WTC11 (cell line): ENCODE results near the gene ASIC3. TPM values are rescaled to one million over a fixed set of nuclear protein-coding genes. Genes with fewer than 3 reads are reported as not detected.

ENCODE experiments used
- ATAC-seq: fragments of 200-7000 bp; cut with Tn5 transposase; 2 replicates; pipeline ENCODE4 v1.10.0; 2021; ENCODE audit warnings: mild to moderate bottlenecking, moderate library complexity
- CTCF ChIA-PET: fragments of 300-600 bp; sonication (Branson Sonifier 250); formaldehyde crosslinking; loops from one replicate; lab custom pipeline; 2021; ENCODE audit warnings: antibody characterized with exemption; lab: Charles Lee
- POLR2A ChIA-PET: fragments of 350-600 bp; sonication (Branson Sonifier 250); formaldehyde crosslinking; loops from one replicate; lab custom pipeline; 2021; ENCODE audit warnings: antibody characterized with exemption; lab: Charles Lee
- DNase-seq: peaks from one replicate; pipeline ENCODE4 v3.0.0; 2021; ENCODE audit warnings: low spot score
- H3K27ac Mint-ChIP-seq: 2 replicates; pipeline ENCODE4 v1.8.0; 2021; ENCODE audit warnings: mixed read lengths
- H3K27me3 Mint-ChIP-seq: 2 replicates; pipeline ENCODE4 v1.8.0; 2021; ENCODE audit warnings: low read depth, mild to moderate bottlenecking, moderate library complexity, mixed read lengths
- H3K36me3 Mint-ChIP-seq: 2 replicates; pipeline ENCODE4 v1.8.0; 2021; ENCODE audit warnings: mixed read lengths
- H3K4me1 Mint-ChIP-seq: 2 replicates; pipeline ENCODE4 v1.8.0; 2022; ENCODE audit warnings: mixed read lengths
- H3K4me3 Mint-ChIP-seq: 2 replicates; pipeline ENCODE4 v1.8.0; 2021; ENCODE audit warnings: mild to moderate bottlenecking, moderate library complexity, mixed read lengths
- H3K9me3 Mint-ChIP-seq: 2 replicates; pipeline ENCODE4 v1.8.0; 2021; ENCODE audit warnings: mixed read lengths
- ATF3 ChIP-seq: sonication (generic); formaldehyde crosslinking; conservative IDR thresholded peaks from 2 replicates; pipeline ENCODE4 v1.8.1; 2022; ENCODE audit warnings: mild to moderate bottlenecking, missing genetic modification reagents
- CREB1 ChIP-seq: sonication (generic); formaldehyde crosslinking; IDR thresholded peaks from 2 replicates; pipeline ENCODE4 v1.8.0; 2023; ENCODE audit warnings: mild to moderate bottlenecking, missing genetic modification reagents
- E2F4 ChIP-seq: sonication (generic); formaldehyde crosslinking; IDR thresholded peaks from 2 replicates; pipeline ENCODE4 v1.8.1; 2022; ENCODE audit warnings: low read depth, mild to moderate bottlenecking, moderate library complexity, missing genetic modification reagents, borderline replicate concordance
- MXD4 ChIP-seq: fragments of 250-450 bp; sonication (Bioruptor Pico); IDR thresholded peaks from 2 replicates; pipeline ENCODE4 v1.8.0; 2021; ENCODE audit warnings: mild to moderate bottlenecking, moderate library complexity, borderline replicate concordance
- PREB ChIP-seq: sonication (generic); formaldehyde crosslinking; IDR thresholded peaks from 2 replicates; pipeline ENCODE4 v1.8.1; 2022; ENCODE audit warnings: mild to moderate bottlenecking, missing genetic modification reagents, moderate library complexity, borderline replicate concordance
- RELA ChIP-seq: sonication (generic); formaldehyde crosslinking; IDR thresholded peaks from 2 replicates; pipeline ENCODE4 v1.8.1; 2022; ENCODE audit warnings: missing genetic modification reagents, mild to moderate bottlenecking, borderline replicate concordance
- SOX15 ChIP-seq: fragments of 250-450 bp; sonication (Bioruptor Pico); IDR thresholded peaks from 2 replicates; pipeline ENCODE4 v1.9.0; 2021; ENCODE audit warnings: mild to moderate bottlenecking
- TEAD1 ChIP-seq: sonication (generic); formaldehyde crosslinking; IDR thresholded peaks from 2 replicates; pipeline ENCODE4 v1.8.0; 2022; ENCODE audit warnings: mild to moderate bottlenecking, missing genetic modification reagents
- ZMAT4 ChIP-seq: fragments of 250-450 bp; sonication (Bioruptor Pico); IDR thresholded peaks from 2 replicates; pipeline ENCODE4 v1.9.0; 2021; ENCODE audit warnings: mild to moderate bottlenecking
- ZNF317 ChIP-seq: sonication (generic); formaldehyde crosslinking; IDR thresholded peaks from 2 replicates; pipeline ENCODE4 v1.8.1; 2023; ENCODE audit warnings: low read depth, mild to moderate bottlenecking, moderate library complexity, missing genetic modification reagents, borderline replicate concordance
- total RNA-seq: library from RNA; stranded (reverse); gene quantifications from 3 replicates; pipeline ENCODE4 v1.2.3, GENCODE V29; 2021
- TF ChIP-seq, protein P1 (sequence below): sonication (generic); formaldehyde crosslinking; IDR thresholded peaks from 2 replicates; pipeline ENCODE4 v1.8.1; 2023; ENCODE audit warnings: mild to moderate bottlenecking, missing genetic modification reagents, borderline replicate concordance
- TF ChIP-seq, protein P2 (sequence below): sonication (generic); formaldehyde crosslinking; IDR thresholded peaks from 2 replicates; pipeline ENCODE4 v1.8.0; 2023; ENCODE audit warnings: mild to moderate bottlenecking, missing genetic modification reagents
- TF ChIP-seq, protein P3 (sequence below): fragments of 250-450 bp; sonication (Bioruptor Pico); conservative IDR thresholded peaks from 2 replicates; pipeline ENCODE4 v1.9.0; 2021; ENCODE audit warnings: mild to moderate bottlenecking
- TF ChIP-seq, protein P4 (sequence below): sonication (generic); formaldehyde crosslinking; IDR thresholded peaks from 2 replicates; pipeline ENCODE4 v1.8.0; 2023; ENCODE audit warnings: missing genetic modification reagents
- TF ChIP-seq, protein P5 (sequence below): sonication (generic); formaldehyde crosslinking; IDR thresholded peaks from 2 replicates; pipeline ENCODE4 v1.8.0; 2022; ENCODE audit warnings: mild to moderate bottlenecking, missing genetic modification reagents
- TF ChIP-seq, protein P6 (sequence below): sonication (generic); formaldehyde crosslinking; IDR thresholded peaks from 2 replicates; pipeline ENCODE4 v1.8.1; 2022; ENCODE audit warnings: missing genetic modification reagents, borderline replicate concordance

The ASIC3 gene
- total RNA-seq, 1 experiment from 2014 or later, result 5.5 TPM

GRCh38 chr7:151064993-151065392 lies 16.7 kb downstream of the ASIC3 start (continued):
- TF ChIP-seq PREB (CRISPR knock-in tag) (no peak), SOX15 (no peak), ZNF317 (CRISPR knock-in tag) (no peak), ZMAT4 (CRISPR knock-in tag) (no peak), MXD4 (CRISPR knock-in tag) (no peak)
- TF ChIP-seq, protein P1, sequence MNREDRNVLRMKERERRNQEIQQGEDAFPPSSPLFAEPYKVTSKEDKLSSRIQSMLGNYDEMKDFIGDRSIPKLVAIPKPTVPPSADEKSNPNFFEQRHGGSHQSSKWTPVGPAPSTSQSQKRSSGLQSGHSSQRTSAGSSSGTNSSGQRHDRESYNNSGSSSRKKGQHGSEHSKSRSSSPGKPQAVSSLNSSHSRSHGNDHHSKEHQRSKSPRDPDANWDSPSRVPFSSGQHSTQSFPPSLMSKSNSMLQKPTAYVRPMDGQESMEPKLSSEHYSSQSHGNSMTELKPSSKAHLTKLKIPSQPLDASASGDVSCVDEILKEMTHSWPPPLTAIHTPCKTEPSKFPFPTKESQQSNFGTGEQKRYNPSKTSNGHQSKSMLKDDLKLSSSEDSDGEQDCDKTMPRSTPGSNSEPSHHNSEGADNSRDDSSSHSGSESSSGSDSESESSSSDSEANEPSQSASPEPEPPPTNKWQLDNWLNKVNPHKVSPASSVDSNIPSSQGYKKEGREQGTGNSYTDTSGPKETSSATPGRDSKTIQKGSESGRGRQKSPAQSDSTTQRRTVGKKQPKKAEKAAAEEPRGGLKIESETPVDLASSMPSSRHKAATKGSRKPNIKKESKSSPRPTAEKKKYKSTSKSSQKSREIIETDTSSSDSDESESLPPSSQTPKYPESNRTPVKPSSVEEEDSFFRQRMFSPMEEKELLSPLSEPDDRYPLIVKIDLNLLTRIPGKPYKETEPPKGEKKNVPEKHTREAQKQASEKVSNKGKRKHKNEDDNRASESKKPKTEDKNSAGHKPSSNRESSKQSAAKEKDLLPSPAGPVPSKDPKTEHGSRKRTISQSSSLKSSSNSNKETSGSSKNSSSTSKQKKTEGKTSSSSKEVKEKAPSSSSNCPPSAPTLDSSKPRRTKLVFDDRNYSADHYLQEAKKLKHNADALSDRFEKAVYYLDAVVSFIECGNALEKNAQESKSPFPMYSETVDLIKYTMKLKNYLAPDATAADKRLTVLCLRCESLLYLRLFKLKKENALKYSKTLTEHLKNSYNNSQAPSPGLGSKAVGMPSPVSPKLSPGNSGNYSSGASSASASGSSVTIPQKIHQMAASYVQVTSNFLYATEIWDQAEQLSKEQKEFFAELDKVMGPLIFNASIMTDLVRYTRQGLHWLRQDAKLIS (CRISPR knock-in tag), result no peak
- TF ChIP-seq, protein P2, sequence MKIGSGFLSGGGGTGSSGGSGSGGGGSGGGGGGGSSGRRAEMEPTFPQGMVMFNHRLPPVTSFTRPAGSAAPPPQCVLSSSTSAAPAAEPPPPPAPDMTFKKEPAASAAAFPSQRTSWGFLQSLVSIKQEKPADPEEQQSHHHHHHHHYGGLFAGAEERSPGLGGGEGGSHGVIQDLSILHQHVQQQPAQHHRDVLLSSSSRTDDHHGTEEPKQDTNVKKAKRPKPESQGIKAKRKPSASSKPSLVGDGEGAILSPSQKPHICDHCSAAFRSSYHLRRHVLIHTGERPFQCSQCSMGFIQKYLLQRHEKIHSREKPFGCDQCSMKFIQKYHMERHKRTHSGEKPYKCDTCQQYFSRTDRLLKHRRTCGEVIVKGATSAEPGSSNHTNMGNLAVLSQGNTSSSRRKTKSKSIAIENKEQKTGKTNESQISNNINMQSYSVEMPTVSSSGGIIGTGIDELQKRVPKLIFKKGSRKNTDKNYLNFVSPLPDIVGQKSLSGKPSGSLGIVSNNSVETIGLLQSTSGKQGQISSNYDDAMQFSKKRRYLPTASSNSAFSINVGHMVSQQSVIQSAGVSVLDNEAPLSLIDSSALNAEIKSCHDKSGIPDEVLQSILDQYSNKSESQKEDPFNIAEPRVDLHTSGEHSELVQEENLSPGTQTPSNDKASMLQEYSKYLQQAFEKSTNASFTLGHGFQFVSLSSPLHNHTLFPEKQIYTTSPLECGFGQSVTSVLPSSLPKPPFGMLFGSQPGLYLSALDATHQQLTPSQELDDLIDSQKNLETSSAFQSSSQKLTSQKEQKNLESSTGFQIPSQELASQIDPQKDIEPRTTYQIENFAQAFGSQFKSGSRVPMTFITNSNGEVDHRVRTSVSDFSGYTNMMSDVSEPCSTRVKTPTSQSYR (CRISPR knock-in tag), result no peak

DNA sequence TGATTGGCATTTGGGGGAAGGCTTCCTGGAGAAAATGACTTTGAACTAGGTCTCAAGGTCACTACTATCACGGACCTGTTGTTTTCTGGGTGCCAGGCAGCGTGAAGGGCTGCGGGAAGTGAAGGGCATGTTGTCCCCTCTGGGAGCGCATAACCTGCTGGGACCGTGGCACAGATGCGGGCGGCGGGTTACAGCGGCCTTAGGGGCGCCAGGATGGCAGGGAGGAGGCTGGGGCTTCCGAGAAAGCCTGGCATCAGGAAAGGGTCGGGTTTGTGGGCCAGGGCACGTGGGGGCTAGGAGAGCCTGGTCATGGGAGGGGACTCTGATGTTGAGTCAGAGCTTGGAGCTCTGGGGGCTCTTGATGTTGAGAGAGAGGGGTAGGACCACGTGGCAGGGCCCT lies 17.2 kb downstream of the ASIC3 start:
- peaks cover 30% of the 10 kb centered on the region for H3K36me3 Mint-ChIP-seq
- ChIA-PET CTCF (interaction anchor here (1.3 kb wide), 1 partner anchor 47 kb away, joined by 3 read pairs; no protein-coding TSS in a partner anchor), POLR2A (interaction anchor here (1.7 kb wide), 1 partner anchor 11 kb away, joined by 6 read pairs; no protein-coding TSS in a partner anchor)
- H3K4me1 Mint-ChIP-seq, result peaks cover 31% of the 10 kb centered on the region
- no peak overlapping the region for H3K4me3 Mint-ChIP-seq
- ATAC-seq (no peak), DNase-seq (no peak)
- peaks cover 2% of the 10 kb centered on the region; the same call in 1 of the 2 replicates for H3K27me3 Mint-ChIP-seq
- H3K9me3 Mint-ChIP-seq, result no peaks in the 10 kb centered on the region
- no peak overlapping the region for H3K27ac Mint-ChIP-seq
- TF ChIP-seq TEAD1 (CRISPR knock-in tag) (no peak), E2F4 (no peak), ATF3 (no peak), CREB1 (CRISPR knock-in tag) (no peak), RELA (CRISPR knock-in tag) (no peak)
- TF ChIP-seq, protein P3, sequence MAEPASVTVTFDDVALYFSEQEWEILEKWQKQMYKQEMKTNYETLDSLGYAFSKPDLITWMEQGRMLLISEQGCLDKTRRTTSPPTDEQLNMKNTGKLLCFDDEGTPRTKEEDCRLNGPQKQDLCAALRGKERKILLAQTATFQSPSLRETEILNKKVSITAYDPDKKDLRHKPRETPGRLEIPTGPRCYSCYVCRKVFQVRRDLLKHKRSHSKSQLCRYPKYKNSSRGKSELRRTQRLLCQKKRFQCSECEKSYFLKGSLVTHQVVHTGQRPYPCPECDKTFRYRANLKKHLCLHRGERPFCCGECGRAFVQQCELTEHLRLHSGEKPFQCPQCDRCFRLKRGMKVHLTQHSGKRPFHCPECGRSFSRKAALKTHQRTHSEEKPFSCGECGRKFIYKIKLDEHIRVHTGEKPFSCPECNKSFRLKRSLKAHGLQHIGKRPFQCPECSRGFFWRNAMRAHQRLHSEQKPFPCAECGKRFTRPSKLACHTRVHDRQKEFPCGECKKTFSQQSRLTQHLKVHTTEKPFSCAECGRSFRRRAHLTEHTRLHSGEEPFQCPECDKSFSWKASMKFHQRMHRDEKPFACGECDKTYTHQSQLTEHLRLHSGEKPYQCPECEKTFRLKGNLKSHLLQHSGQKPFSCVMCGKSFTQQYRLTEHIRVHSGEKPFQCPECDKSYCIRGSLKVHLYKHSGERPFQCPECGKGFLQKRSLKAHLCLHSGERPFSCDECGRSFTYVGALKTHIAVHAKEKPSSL, result no peak
- TF ChIP-seq, protein P4, sequence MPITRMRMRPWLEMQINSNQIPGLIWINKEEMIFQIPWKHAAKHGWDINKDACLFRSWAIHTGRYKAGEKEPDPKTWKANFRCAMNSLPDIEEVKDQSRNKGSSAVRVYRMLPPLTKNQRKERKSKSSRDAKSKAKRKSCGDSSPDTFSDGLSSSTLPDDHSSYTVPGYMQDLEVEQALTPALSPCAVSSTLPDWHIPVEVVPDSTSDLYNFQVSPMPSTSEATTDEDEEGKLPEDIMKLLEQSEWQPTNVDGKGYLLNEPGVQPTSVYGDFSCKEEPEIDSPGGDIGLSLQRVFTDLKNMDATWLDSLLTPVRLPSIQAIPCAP (CRISPR knock-in tag), result no peak
- TF ChIP-seq, protein P5, sequence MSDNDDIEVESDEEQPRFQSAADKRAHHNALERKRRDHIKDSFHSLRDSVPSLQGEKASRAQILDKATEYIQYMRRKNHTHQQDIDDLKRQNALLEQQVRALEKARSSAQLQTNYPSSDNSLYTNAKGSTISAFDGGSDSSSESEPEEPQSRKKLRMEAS (CRISPR knock-in tag), result no peak
- TF ChIP-seq, protein P6, sequence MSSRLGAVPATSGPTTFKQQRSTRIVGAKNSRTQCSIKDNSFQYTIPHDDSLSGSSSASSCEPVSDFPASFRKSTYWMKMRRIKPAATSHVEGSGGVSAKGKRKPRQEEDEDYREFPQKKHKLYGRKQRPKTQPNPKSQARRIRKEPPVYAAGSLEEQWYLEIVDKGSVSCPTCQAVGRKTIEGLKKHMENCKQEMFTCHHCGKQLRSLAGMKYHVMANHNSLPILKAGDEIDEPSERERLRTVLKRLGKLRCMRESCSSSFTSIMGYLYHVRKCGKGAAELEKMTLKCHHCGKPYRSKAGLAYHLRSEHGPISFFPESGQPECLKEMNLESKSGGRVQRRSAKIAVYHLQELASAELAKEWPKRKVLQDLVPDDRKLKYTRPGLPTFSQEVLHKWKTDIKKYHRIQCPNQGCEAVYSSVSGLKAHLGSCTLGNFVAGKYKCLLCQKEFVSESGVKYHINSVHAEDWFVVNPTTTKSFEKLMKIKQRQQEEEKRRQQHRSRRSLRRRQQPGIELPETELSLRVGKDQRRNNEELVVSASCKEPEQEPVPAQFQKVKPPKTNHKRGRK (CRISPR knock-in tag), result no peak
